HG03045 (cell line): Measurements from ENCODE around the gene PARP8.

Source experiments
- ATAC-seq: cut with Tn5 transposase; IDR thresholded peaks from one replicate; pipeline ENCODE4 v1.9.1; 2021; ENCODE audit warnings: mild to moderate bottlenecking, moderate library complexity; ENCODE audit not compliant: unreplicated experiment

Gene PARP8

DNA sequence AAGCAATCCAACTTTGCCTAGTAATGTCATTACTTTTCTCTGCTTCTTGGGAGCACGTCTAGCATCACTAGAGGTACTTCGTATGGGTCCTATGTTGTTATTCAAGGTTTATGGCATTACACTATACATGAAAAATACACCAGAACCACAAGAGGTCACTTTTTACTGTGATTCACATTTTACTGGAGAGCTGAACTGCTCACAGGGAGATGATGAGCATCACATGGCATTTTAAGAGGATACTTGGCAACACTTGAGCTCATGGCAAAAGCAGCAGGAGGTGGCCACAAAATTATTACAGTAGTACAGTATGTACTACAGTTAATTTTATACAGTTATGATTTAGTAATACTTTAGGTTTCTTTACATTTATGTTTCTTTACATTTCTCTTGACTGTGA, 223.4 kb downstream of the PARP8 start:
- ATAC-seq: no peak
